Measurements from ENCODE around the gene USP49.

DNA sequence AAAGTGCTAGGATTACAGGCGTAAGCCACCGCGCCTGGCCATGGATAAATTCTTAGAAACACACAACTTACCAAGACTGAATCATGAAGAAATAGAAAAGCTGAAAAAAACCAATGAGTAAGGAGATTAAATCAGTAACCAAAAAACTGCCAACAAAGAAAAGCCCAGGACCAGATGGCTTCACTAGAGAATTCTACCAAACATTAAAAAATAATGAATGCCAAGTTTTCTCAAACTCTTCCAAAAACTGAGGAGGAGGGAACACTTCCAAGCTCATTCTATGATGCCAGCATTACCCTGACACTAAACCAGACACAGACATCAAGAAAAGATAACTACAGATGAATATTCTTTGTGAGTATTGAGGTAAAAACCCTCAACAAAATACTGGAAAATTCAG lies 44.3 kb downstream of the USP49 start:
- TF ChIP-seq, protein P1, sequence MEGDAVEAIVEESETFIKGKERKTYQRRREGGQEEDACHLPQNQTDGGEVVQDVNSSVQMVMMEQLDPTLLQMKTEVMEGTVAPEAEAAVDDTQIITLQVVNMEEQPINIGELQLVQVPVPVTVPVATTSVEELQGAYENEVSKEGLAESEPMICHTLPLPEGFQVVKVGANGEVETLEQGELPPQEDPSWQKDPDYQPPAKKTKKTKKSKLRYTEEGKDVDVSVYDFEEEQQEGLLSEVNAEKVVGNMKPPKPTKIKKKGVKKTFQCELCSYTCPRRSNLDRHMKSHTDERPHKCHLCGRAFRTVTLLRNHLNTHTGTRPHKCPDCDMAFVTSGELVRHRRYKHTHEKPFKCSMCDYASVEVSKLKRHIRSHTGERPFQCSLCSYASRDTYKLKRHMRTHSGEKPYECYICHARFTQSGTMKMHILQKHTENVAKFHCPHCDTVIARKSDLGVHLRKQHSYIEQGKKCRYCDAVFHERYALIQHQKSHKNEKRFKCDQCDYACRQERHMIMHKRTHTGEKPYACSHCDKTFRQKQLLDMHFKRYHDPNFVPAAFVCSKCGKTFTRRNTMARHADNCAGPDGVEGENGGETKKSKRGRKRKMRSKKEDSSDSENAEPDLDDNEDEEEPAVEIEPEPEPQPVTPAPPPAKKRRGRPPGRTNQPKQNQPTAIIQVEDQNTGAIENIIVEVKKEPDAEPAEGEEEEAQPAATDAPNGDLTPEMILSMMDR (IDR thresholded peaks at IDR 0.05; ENCODE audit: insufficient read depth, low read length), result no peak
- TF ChIP-seq GABPA (IDR thresholded peaks at IDR 0.05; ENCODE audit: low read depth), result no peak
- no peak for TF ChIP-seq POLR2AphosphoS5 (IDR thresholded peaks at IDR 0.05; ENCODE audit: low read depth)
- no peak for TF ChIP-seq REST (IDR thresholded peaks at IDR 0.05; ENCODE audit: insufficient replicate concordance, low read depth)
